ENCODE measurements around the gene COL4A2.
A peak's percentile ranks its signal among the peaks of the same experiment; 100 is the strongest.

COL4A2 gene

GRCh38 chr13:110421696-110422385, 114.8 kb downstream of the COL4A2 start:
- H2AFZ ChIP-seq (ENCODE audit: low read length), result no peak overlapping the region
- peak overlapping the region; percentile 40 for H3K4me3 ChIP-seq (ENCODE audit: low read length, poor library complexity, severe bottlenecking)

GRCh38 chr13:110422913-110423688, 116.0 kb downstream of the COL4A2 start:
- H3K9ac ChIP-seq (ENCODE audit: low read depth, low read length, poor library complexity, severe bottlenecking), result no peak overlapping the region
- no peak overlapping the region for H2AFZ ChIP-seq (ENCODE audit: low read length)
- H4K20me1 ChIP-seq (ENCODE audit: insufficient read depth, low read length, poor library complexity, severe bottlenecking), result no peaks in the 10 kb centered on the region
- no peaks in the 10 kb centered on the region for H3K36me3 ChIP-seq (ENCODE audit: insufficient read depth, low read length)
- H3K9me3 ChIP-seq (ENCODE audit: insufficient read depth, low read depth, low read length), result no peaks in the 10 kb centered on the region
- no peaks in the 10 kb centered on the region for H3K27me3 ChIP-seq (ENCODE audit: insufficient read depth, low read length, poor library complexity, severe bottlenecking)
- no peaks in the 10 kb centered on the region for H3K79me2 ChIP-seq (ENCODE audit: insufficient read depth, low read length)
- peaks cover 34% of the 10 kb centered on the region for H3K4me1 ChIP-seq (ENCODE audit: insufficient read depth, low read length, poor library complexity, severe bottlenecking)
- H3F3A ChIP-seq (ENCODE audit: low read depth), result peaks cover 4% of the 10 kb centered on the region; the same call in 1 of the 2 replicates
- H3K9me2 ChIP-seq (replicated peaks; ENCODE audit: low read depth, low read length), result no peaks in the 10 kb centered on the region
- no peak overlapping the region for H3K4me3 ChIP-seq (ENCODE audit: low read length, poor library complexity, severe bottlenecking)
- H3K4me2 ChIP-seq (ENCODE audit: low read depth, low read length, poor library complexity, severe bottlenecking), result peak overlapping the region; percentile 70
- no peak for TF ChIP-seq EZH2phosphoT487 (IDR thresholded peaks at IDR 0.05; ENCODE audit: borderline replicate concordance)
- TF ChIP-seq, protein P1, sequence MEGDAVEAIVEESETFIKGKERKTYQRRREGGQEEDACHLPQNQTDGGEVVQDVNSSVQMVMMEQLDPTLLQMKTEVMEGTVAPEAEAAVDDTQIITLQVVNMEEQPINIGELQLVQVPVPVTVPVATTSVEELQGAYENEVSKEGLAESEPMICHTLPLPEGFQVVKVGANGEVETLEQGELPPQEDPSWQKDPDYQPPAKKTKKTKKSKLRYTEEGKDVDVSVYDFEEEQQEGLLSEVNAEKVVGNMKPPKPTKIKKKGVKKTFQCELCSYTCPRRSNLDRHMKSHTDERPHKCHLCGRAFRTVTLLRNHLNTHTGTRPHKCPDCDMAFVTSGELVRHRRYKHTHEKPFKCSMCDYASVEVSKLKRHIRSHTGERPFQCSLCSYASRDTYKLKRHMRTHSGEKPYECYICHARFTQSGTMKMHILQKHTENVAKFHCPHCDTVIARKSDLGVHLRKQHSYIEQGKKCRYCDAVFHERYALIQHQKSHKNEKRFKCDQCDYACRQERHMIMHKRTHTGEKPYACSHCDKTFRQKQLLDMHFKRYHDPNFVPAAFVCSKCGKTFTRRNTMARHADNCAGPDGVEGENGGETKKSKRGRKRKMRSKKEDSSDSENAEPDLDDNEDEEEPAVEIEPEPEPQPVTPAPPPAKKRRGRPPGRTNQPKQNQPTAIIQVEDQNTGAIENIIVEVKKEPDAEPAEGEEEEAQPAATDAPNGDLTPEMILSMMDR (conservative IDR thresholded peaks at IDR 0.05; ENCODE audit: low read length), result no peak

More at GRCh38 chr13:110421696-110422385, 114.8 kb downstream of the COL4A2 start:
- Histone ChIP-seq H3K9me3 (ENCODE audit: insufficient read depth, low read depth, low read length) (no peaks in the 10 kb centered on the region), H3K4me1 (ENCODE audit: insufficient read depth, low read length, poor library complexity, severe bottlenecking) (peaks cover 37% of the 10 kb centered on the region), H4K20me1 (ENCODE audit: insufficient read depth, low read length, poor library complexity, severe bottlenecking) (no peaks in the 10 kb centered on the region), H3F3A (ENCODE audit: low read depth) (peaks cover 4% of the 10 kb centered on the region; the same call in 1 of the 2 replicates), H3K79me2 (ENCODE audit: insufficient read depth, low read length) (no peaks in the 10 kb centered on the region), H3K9ac (ENCODE audit: low read depth, low read length, poor library complexity, severe bottlenecking) (no peak overlapping the region), H3K4me2 (ENCODE audit: low read depth, low read length, poor library complexity, severe bottlenecking) (peak overlapping the region; percentile 70), H3K36me3 (ENCODE audit: insufficient read depth, low read length) (no peaks in the 10 kb centered on the region), H3K27me3 (ENCODE audit: insufficient read depth, low read length, poor library complexity, severe bottlenecking) (no peaks in the 10 kb centered on the region), H3K9me2 (replicated peaks; ENCODE audit: low read depth, low read length) (no peaks in the 10 kb centered on the region)
- peak; percentile 73 for TF ChIP-seq EZH2phosphoT487 (IDR thresholded peaks at IDR 0.05; ENCODE audit: borderline replicate concordance)
- TF ChIP-seq, protein P1 (conservative IDR thresholded peaks at IDR 0.05; ENCODE audit: low read length), result no peak

DNA sequence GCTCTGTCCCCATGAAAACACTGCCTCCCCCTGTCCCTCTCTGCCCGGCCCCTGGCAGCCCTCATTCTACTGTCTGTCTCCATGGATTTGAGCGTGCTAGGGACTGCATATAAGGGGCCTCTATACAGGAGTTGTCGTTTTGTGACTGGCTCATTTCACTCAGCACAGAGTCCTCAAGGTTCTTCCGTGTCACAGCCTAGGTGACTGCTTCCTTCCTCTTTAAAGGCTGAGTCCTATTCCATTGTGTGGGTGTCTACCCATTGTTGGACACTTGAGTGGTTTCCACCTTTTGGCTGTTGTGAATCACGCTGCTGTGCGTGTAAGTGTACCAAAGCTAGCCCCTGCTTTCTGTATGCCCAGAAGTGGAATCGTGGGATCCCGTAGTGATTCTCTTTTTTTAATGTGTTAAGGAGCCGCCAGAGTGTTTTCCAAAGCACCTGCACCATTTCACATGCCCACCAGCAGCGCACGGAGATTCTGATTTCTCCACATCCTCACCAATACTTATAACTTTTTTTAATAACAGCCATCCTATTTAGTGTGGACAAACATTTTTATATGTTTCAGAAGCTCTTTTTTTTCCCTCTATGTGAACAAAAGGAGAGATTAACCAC, 116.7 kb downstream of the COL4A2 start:
- no peak overlapping the region for H3K4me2 ChIP-seq (ENCODE audit: low read depth, low read length, poor library complexity, severe bottlenecking)
- H3K4me3 ChIP-seq (ENCODE audit: low read length, poor library complexity, severe bottlenecking), result no peak overlapping the region
- H3K9ac ChIP-seq (ENCODE audit: low read depth, low read length, poor library complexity, severe bottlenecking), result no peak overlapping the region
- H3F3A ChIP-seq (ENCODE audit: low read depth), result peaks cover 4% of the 10 kb centered on the region; the same call in 1 of the 2 replicates
- no peaks in the 10 kb centered on the region for H3K9me2 ChIP-seq (replicated peaks; ENCODE audit: low read depth, low read length)
- no peaks in the 10 kb centered on the region for H4K20me1 ChIP-seq (ENCODE audit: insufficient read depth, low read length, poor library complexity, severe bottlenecking)
- H3K27me3 ChIP-seq (ENCODE audit: insufficient read depth, low read length, poor library complexity, severe bottlenecking), result no peaks in the 10 kb centered on the region
- no peaks in the 10 kb centered on the region for H3K9me3 ChIP-seq (ENCODE audit: insufficient read depth, low read depth, low read length)
- no peaks in the 10 kb centered on the region for H3K36me3 ChIP-seq (ENCODE audit: insufficient read depth, low read length)
- peaks cover 34% of the 10 kb centered on the region for H3K4me1 ChIP-seq (ENCODE audit: insufficient read depth, low read length, poor library complexity, severe bottlenecking)
- no peaks in the 10 kb centered on the region for H3K79me2 ChIP-seq (ENCODE audit: insufficient read depth, low read length)
- no peak for TF ChIP-seq EZH2phosphoT487 (IDR thresholded peaks at IDR 0.05; ENCODE audit: borderline replicate concordance)
- TF ChIP-seq, protein P1 (conservative IDR thresholded peaks at IDR 0.05; ENCODE audit: low read length), result no peak
- H2AFZ ChIP-seq (ENCODE audit: low read length), result no peak overlapping the region
